HUDEP-2 (cell line): ENCODE results near the gene RREB1.
"Not testable (repeated sequence)": the region's sequence is repeated elsewhere in the genome, so short reads cannot be mapped to it uniquely, and the experiment has no call there.

Source experiments
- DNase-seq, 76 experiments: peaks; one replicate each; lab custom pipeline; 2025; ENCODE audit not compliant: unreplicated experiment in 76 of 76; lab: John Stamatoyannopoulos, UW

RREB1 gene

DNA sequence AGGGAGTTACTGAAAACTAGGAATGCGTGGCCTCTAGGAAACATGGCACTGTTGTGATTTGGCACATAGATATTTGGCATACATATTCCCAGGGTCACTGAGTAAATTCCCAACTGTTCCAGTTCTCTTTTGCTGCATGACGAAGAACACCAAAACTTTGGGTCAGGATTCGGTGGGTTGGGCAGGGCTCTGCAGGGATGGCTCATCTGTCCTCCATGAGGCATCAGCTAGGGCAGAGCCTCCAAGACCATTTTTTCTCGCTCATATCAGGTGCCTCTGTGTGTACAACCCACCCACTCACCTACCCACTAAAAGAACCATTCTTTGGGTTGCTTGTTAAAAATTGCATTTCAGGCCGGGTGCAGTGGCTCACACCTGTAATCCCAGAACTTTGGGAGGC is 148.2 kb downstream of the RREB1 start:
- DNase-seq, result no peak

DNA sequence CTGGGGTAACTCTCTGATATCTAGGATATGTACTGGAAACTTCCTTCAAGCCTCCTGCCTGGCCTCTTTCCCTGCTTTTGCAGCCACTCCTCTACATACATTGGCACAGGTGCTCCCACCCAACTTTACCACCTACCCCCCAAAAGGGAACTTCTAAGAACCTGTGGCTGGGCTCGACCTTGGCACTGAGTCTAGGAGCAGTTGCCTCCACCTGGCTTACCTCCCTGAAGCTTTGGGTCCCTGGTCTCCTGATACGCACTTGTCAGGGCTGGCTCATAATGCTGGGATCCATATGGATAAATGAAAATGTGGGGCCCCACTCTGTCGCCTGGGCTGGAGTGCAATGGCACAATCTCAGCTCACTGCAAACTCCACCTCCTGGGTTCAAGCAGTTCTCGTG is 149.0 kb downstream of the RREB1 start:
- no peak for DNase-seq

DNA sequence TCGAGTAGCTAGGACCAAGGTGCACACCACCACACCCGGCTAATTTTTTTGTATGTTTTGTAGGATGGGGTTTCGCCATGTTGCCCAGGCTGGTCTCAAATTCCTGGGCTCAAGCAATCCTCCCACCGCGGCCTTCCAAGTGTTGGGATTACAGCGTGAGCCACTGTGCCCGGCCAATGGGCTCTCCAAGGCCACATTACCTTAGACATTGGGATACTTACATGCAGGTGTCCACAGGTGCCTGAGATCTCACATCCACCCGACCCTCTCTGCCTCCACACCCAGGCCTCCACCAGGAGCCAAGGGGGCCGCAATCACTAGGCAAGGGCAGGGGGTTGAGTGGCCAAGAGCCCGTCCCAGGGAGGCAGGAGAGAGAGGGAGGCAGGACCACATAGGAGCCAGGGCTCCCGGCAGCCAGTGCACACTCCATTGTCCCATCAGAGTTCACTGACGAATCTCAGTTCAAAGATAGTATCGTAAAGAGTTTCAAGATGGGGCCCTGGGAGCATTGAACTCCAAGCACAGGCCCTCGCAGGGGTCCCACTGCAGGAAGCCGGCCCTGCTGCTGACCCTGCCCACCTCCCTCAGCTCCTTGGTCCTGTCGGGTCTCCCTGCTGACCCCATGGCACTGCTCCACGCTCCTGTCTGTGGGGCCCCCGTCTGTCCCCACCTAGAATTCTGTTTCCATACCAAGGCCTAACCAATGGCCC is 149.9 kb downstream of the RREB1 start:
- DNase-seq, result no peak

DNA sequence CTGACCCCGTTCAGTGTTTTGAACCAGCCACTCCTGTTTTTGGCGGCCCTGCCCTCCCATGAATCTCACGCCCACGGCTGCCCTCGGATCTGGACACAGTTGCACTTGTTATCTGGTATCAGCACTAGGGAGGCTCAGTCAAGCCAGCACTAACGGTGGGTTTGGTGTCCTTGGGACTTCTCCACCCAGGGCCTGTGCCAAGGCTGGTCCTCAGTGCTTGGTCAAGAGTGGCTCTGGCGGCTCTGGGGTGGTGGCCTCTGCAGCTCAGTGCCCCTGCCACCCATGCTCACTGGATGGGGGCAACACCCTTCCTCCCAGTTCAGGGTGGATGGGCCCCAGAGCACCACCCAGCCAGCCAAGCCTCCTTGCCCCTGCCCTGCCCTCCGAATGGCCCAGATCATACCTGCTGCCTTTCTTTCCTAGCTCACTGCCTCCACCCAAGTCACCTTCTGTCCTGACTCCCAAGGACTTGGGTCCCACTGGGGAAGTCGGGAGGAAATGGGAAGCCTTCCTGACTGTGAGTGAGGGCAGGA is 150.5 kb downstream of the RREB1 start:
- DNase-seq, result peak in 73 of 76 experiments; percentile 17 to 89 (median 69)

DNA sequence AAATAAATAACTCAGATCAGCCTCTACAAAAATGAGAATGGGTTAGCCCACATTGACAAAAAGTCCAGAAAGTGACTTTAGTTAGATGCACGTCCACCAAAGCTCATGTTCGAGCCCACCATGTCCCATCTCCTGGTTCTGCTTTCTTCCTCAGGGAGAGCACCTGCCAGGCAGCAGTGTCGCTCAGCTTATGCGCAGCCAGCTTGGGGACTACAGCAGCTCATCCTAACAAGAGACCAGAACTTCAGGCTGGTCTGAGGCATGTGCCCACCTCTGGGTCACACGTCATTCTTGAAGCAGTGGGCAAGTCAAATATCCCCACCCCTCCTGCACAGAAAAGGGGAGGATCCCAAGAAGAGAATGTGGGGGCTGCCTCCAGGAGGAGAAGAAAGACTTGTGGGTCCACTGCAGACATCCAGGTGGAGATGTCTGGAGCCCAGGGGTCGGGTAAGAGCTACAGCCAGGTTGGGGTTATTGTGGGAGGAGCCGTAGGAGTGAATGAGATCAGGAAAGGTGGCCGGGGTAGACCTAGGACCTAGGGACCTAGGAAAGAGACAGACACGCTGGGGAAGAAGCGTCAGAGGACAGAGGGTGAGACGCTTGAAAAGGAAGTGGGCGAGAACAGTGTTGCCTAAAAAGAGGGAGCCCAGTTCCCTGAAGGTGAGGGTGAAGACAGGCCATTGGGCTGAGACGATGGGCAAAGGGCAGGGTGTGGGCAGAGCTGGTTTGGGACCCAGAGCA is 152.7 kb downstream of the RREB1 start:
- DNase-seq, result no peak

DNA sequence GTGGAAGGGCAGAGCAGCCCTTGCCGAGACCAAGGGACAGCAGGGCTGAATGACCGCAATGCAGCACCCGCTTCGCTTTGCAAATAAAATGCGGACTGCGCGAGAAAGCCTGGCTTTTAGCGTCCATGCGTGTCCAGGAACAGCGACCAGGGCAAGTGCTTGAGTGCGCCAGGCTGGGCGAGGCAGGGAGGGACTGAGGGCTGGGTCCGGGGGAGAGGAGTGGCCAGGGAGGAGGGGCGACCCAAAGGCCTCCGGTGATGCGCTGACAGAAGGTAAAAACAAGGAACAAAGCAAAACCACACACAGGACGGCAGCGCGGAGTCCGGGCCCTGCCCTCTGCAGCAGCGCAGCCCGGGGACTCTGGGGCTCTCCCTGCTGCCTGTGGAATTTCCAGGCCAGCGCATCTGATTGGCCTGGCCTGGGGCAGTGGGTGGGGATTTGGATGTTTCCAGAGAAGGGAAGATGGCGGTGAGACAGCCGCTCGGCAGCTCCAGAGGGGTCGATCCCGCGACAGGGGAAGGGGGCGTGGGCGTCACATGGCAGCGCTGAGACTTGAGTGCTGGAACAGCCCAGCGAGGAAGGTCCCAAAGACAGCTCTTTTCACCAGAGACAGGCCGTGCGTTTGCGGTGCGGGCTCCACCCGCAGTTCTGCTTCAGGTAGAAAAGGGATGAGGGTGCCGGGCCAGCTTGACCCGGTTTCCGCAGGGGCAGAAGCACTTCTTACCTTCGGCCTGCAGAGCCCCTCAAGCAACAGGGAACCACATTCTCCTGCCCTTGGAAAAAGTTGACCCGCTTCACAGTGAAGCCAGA is 153.5 kb downstream of the RREB1 start:
- peak in 48 of 76 experiments; percentile 27 to 69 (median 44) for DNase-seq

DNA sequence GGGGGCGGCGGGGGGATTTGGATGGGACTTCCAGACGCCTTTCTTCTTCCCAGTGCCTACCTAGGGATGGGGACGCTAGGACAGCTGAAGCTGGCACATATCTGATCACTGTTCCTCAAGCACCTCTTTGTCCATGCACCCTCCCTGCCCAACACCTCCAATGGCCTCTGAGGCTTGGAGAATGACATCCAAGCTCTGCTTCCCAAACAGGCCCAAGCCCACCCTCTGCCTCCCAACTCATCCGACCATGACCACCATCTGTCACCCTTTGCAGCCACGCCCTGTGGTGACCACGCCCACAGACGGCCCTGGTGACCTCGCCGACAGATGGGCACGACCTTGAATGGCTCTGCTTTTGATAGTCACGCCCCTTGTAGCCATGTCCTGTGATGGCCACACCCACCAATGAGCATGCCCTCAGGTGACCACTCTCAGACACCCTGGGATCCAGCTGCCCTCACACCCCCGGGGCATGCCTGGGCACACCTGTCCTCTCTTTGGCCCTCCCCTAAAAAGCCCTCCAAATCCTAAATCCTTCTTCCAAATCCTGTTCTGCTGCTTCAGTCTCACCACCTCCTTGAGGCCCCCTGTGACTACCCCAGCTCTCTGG is 154.2 kb downstream of the RREB1 start:
- DNase-seq, result peak in 54 of 76 experiments; percentile 8 to 75 (median 44)

DNA sequence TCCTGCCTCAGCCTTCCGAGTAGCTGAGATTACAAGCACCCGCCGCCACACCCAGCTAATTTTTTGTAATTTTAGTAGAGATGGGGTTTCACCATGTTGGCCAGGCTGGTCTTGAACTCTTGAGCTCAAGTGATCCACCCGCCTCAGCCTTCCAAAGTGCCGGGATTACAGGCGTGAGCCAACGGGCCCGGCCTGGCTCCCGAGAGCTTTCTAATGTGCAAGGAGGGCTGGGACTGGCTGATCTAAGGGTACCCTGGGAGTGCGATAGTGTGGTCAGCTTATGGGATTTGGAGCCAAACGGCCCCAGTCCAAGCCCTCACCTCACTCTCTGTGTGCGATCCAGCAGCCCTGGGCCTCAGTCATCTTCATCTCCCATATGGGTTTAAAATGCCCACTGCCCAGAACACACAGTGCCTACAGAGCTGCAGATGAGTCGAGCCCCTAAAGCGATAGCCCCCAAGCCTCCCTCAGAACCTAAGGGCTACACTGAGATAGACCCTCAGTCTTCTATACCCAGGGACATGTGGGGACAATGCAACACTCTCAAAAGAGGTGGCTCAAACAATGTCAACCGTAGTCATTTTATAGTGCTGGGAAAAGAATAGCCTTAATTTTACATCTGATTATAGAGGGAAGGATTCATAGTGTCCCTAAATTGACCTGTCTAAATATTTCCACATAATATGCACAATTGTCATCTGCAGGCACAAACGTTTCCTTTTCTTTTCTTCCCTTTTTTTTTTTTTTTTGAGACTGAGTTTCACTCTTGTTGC is 155.2 kb downstream of the RREB1 start:
- no peak for DNase-seq

DNA sequence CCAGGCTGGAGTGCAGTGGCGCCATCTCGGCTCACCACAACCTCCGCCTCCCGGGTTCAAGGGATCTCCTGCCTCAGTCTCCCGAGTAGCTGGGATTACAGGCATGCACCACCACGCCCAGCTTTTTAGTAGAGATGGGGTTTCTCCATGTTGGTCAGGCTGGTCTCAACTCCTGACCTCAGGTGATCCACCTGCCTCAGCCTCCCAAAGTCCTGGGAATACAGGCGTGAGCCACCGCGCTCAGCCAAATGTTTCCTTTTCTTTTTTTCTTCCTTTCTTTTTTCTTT is 155.7 kb downstream of the RREB1 start:
- DNase-seq, result not testable (repeated sequence)

DNA sequence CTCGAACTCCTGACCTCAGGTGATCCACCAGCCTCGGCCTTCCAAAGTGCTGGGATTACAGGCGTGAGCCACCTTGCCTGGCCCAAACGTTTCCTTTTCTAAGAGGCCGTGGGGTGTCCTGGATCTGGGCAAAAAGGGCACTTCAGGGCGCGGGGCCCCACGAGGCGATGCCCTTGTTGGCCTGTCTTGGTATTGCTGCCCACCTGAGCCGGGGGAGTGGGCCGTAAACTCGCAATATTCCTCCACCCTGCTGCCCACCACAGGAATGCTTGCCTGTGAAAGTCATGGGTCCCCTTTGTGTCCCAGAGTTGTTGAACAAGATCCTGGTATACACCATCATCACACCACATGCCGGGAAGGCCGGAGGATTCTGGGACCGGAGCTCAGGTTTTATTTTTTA is 156.3 kb downstream of the RREB1 start:
- no peak for DNase-seq

DNA sequence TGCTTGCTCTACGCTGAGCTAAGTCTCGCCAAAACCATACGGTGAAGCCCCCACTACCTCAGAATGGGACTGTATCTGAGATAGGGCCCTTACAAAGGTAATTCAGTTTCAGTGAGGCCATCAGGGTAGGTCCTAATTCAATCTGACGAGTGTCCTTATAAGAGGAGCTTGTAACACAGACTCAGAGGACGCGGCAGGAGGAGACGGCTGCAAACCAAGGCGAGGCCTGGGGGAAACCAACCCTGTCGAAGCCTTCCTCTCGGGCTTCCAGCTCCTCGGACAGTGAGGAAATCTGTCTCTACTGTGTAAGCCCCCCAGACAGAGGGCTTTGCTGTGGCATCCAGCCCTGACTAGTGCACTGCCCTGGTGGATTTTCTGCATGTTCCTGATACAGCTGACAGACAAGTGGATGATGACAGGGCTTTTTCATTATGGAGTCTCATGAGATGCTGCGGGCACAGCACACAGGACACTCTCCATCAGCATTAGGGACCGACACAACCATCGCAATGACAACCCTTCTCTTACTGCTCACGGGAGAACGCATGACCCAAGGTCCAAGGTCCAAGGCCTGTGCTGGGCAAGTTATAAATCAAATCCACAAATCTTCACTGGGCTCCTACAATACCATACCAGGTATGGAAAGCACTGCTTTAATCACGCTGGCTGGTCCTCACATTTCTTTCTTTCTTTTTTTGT is 157.1 kb downstream of the RREB1 start:
- no peak for DNase-seq

DNA sequence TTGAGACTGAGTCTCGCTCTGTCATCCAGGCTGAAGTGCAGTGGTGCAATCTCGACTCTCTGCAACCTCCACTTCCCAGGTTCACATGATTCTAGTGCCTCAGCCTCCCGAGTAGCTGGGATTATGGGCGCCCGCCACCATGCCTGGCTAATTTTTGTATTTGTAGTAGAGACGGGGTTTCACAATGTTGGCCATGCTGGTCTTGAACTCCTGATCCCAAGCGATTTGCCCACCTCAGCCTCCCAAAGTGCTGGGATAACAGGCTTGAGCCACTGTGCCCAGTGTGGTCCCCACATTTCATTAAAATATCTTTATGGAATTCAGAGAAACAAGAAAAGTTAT is 157.6 kb downstream of the RREB1 start:
- DNase-seq, result not testable (repeated sequence)

DNA sequence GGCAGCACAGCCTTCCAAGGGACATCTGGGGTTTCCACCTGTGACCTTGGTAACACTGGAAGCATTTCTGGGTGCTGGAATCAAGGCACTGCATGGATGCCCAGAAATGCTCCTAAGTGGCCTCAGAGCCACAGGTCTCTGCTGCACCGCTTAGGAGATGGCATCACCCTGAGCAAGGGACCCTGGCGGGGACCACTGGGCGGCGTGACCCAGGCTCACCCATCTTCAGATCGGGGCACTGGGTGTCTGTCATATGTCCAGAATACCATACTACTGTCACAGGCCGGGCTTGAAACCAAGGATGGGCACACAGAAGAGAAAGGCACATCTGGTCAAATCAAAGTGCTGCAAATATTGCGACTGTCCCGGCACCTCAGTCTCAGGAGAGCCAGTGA is 159.3 kb downstream of the RREB1 start:
- DNase-seq, result no peak

DNA sequence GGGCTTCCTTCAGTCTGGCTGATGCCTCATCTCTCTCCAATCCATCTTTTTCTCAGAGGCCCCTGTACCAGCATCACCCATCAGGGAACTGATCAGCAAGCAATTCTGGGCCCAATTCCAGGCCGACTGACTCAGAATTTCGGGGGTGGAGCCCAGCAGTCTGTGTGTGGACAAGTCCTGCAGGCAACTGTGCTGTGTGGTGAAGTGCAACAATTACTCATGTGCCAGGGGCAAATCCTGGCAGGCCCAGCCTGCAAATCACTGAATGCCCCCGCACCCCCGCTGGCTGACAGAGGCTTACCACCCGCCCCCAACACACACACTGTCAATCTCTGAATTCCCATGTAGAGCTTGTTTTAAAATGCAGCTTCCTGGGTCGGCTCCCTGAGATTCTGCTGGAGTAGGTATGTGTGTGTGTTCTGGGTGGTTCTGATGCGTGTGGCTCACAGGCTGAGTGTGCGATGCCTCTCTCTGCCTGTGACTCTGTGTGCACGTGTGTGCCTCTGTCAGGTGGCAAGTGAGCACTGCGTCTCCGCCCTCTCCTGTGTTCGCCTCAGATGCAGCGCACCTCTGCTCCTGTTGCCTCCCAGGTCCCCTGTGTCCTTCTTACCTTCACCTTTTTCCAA is 159.8 kb downstream of the RREB1 start:
- DNase-seq, result peak in 73 of 76 experiments; percentile 39 to 95 (median 80)

DNA sequence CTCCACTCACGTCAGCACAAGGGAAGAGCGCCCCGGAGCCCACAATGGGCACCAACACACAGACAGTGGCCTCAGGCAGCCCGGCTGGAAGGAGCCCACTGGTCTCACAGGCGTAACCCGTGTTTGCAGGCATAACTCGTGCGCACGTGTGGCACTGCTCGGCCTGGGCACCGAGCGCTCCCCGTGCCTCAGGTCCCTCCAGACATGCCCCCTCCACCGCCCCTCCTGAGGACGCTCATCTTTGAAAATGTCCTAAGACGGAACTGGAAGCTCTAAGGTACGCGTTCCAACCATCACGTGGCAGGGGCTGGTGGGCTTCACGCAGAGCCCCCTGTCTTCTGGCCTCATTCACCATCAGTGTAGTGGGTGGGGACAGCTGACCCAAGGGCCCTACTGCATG is 160.6 kb downstream of the RREB1 start:
- DNase-seq, result no peak

DNA sequence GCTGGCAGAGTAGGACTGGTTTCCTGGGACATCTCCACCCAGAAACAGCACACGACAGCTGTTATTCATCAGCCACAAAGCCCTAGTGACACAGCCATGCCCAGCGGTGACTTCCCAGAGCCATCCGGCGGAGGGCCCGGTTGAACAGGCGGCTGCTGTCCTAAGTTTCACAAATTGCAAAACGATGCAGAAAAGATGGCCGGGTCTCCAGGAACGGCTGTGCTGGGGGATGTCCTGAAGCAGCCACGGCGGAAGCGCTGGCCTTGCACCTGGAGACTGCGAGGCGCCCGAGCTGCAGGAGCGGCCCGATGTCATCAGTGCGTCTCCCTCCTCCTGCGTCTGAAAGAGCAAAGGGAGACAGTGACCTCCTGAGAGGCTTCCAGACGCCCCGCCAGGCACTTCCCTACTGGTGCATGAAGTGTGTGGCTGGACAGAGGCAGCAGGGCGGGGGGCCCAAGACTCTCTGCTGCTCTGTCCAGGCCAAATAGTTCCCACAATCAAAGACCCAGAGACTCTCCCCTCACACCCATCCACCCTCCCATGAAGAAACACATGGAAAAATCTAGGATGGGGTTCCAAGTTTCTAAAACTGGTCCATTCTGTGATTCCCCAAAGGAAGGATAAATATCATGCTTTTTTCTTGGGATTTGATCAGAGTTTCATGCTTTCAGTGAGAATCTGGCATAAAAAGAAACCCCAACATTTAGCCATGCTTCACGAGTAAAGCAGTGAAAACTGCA is 161.2 kb downstream of the RREB1 start:
- no peak for DNase-seq

DNA sequence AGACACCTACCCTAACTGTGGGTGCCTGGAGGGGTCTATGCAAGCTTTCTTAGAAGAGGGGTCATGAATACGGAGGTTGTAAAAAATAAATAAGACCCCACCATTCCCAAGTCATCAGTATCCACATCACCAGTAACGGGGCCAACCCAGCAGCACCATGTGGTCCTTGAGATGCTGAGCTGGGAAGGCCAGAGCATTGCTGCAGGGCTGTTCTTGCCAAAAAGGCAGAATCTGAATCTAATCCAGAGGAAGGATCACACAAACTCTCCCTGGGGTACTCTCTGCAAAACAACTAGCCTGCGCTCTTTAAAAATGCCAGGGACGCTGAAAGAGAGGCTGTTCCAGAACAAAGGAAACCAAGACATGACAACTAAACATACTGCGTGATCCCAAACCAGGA is 162.1 kb downstream of the RREB1 start:
- DNase-seq, result no peak

DNA sequence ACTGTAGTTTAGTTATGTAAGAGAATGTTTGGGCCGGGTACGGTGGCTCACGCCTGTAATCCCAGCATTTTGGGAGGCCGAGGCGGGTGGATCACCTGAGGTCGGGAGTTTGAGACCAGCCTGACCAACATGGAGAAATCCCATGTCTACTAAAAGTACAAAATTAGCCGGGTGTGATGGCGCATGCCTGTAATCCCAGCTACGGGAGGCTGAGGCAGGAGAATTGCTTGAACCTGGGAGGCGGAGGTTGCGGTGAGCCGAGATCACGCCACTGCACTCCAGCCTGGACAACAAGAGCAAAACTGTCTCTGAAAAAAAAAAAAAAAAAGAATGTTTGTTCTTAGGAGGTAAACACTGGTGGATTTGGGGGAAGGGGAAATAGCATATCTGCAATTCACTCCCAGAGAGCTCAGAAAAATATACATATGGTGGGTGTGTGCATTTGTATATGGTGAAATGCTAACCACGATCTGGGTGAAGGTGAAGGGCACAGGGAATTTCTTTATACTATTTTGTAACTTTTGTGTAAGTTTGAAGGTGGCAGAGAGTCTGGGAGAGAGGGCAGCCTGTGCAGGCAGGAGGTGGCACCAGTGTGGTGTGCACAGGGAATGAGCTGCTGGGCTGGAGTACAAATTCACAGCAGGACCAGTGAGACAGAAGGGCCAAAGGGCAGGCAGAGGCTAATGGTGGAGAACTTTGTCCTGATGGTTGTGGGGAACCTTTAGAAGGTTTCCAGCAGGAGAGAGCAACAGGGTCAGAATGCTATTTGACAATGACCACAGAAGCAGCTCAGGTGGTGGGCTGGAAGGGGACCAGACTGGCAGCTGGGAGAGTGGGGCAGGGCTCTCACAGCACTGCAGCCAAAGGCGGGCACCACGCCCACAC is 162.8 kb downstream of the RREB1 start:
- DNase-seq, result no peak
